ENCODE measurements around the gene CHML. TPM values are rescaled to one million over a fixed set of nuclear protein-coding genes. Genes with fewer than 3 reads are reported as not detected.

Gene CHML
- total and polyA plus RNA-seq, 2 of the 8 experiments (the other 6 are each of a cell fraction or from before 2014, with no cell fraction given) = 11.5 to 82.4 TPM

- TF ChIP-seq, protein P1, sequence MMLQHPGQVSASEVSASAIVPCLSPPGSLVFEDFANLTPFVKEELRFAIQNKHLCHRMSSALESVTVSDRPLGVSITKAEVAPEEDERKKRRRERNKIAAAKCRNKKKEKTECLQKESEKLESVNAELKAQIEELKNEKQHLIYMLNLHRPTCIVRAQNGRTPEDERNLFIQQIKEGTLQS (IDR thresholded peaks at IDR 0.05; ENCODE audit: insufficient read depth, low read depth, low read length) = no peak
- no peak for TF ChIP-seq TAF7 (optimal IDR thresholded peaks at IDR 0.05; ENCODE audit: borderline replicate concordance, low read depth, low read length)
- TF ChIP-seq CREB1 (IDR thresholded peaks at IDR 0.05) = no peak
- TF ChIP-seq SAP30 (IDR thresholded peaks at IDR 0.05; ENCODE audit: insufficient read depth, insufficient replicate concordance, low read length) = no peak
- no peak for TF ChIP-seq RNF2 (IDR thresholded peaks at IDR 0.05; ENCODE audit: borderline replicate concordance, low read depth, low read length, missing control alignments, poor library complexity, severe bottlenecking)
- TF ChIP-seq USF2 (IDR thresholded peaks at IDR 0.05; ENCODE audit: low read length) = no peak
- TF ChIP-seq FOSL1 (IDR thresholded peaks at IDR 0.05; ENCODE audit: insufficient read depth, low read depth, low read length) = no peak
- TF ChIP-seq E2F6 (IDR thresholded peaks at IDR 0.05) = no peak
- no peak for TF ChIP-seq EZH2 (IDR thresholded peaks at IDR 0.05; ENCODE audit: low read depth, low read length, severe bottlenecking)
- TF ChIP-seq JUN (IDR thresholded peaks at IDR 0.05; ENCODE audit: low read depth, low read length) = no peak
Observed at GRCh38 chr1:241639623-241640148, 483 bp downstream of the CHML start (continued).

All from H1 (cell line).